ENCODE data around the gene SBK2.
A peak's percentile ranks its signal among the peaks of the same experiment; 100 is the strongest.

Gene SBK2

DNA sequence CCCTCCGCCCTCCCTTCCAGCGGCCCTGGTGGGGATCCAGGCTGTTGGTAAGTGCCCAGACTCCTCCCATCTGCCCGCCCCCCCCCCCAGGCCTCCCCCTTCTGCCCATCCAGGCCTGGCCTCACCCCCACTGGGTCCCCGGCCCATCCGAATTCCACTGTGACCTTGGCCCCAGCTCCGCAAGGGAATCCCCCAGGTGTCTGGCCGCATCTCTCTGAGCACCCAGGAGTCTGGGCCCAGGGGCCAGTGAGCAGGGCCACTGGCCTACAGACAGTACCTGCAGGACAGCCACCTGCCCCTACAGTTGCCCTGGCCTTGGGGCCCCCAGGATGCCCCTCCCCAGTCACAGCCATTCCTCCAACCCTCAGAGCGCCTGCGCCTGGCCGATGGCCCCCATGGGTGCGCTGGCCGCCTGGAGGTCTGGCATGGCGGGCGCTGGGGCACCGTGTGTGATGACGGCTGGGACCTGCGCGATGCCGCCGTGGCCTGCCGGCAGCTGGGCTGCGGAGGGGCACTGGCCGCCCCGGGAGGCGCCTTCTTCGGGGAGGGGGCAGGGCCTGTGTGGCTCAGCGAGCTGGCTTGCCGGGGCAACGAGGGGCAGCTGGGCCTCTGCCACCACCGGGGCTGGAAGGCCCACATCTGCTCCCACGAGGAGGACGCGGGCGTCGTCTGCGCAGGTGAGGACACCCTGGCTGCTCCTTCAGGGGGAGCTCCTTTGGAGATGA is 47.8 kb downstream of the SBK2 start:
- Histone ChIP-seq H3K9ac (no peak overlapping the region), H3K4me3 (ENCODE audit: low read depth, low read length) (no peak overlapping the region), H3K27ac (no peak overlapping the region), H3K79me2 (no peaks in the 10 kb centered on the region), H3K27me3 (ENCODE audit: control insufficient read depth, insufficient read depth, low read length) (no peaks in the 10 kb centered on the region), H3K9me3 (ENCODE audit: control insufficient read depth, low read length) (no peaks in the 10 kb centered on the region), H2AFZ (no peak overlapping the region), H3K4me2 (ENCODE audit: low read length) (no peak overlapping the region), H3K36me3 (ENCODE audit: control insufficient read depth, insufficient read depth, low read length) (no peaks in the 10 kb centered on the region), H3K4me1 (peaks cover 10% of the 10 kb centered on the region)
- TF ChIP-seq, protein P1, sequence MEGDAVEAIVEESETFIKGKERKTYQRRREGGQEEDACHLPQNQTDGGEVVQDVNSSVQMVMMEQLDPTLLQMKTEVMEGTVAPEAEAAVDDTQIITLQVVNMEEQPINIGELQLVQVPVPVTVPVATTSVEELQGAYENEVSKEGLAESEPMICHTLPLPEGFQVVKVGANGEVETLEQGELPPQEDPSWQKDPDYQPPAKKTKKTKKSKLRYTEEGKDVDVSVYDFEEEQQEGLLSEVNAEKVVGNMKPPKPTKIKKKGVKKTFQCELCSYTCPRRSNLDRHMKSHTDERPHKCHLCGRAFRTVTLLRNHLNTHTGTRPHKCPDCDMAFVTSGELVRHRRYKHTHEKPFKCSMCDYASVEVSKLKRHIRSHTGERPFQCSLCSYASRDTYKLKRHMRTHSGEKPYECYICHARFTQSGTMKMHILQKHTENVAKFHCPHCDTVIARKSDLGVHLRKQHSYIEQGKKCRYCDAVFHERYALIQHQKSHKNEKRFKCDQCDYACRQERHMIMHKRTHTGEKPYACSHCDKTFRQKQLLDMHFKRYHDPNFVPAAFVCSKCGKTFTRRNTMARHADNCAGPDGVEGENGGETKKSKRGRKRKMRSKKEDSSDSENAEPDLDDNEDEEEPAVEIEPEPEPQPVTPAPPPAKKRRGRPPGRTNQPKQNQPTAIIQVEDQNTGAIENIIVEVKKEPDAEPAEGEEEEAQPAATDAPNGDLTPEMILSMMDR (IDR thresholded peaks at IDR 0.05): no peak

DNA sequence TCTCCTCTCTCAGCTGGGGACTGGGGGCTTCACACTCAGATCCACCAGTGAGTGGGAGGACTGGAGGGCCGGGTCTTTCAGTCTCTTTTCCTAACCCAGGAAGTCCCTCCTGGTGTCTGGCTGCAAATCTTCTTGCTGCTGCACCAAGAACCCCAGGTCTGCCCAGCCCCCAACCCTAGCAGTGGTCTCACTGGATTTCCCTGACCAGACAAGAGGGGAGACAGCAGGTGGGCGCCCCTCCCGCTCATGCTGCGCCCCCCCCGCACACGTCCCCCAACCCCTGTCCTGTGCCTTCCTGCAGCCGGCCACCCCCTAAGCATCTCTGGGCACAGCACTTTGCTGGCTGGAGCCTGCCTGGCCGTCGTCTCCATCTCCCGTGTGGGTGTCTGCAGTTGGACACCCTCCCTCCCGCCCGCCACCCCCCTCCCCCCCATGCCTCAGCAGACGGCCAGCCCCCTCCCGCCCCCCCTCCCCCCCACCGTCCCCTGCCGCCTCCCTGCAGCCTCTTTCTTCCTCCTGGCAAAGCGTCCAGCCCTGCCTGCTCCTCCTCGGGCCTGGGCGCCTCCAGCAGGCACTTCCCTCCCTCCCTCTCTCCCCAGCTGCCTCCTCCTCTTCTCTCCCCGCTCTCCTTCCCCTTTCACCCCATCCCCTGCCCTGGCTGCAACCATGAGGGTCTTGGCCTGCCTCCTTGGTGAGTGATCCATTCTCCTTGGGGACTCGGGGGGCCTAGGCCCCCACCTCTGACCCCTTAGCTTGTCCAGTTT is 48.8 kb downstream of the SBK2 start, which contains the start of gene SSC5D:
Gene SSC5D, plus strand, starts transcription at position 513 of the 764 bp plus-strand sequence. Its CDS starts 154 bp downstream, at position 667.
- H3K9ac ChIP-seq: no peak within 1 kb of the TSS
- H3K4me1 ChIP-seq: peaks cover 13% of the 10 kb centered on the region
- no peaks in the 10 kb centered on the region for H3K27me3 ChIP-seq (ENCODE audit: control insufficient read depth, insufficient read depth, low read length)
- no peaks in the 10 kb centered on the region for H3K79me2 ChIP-seq
- H3K4me2 ChIP-seq (ENCODE audit: low read length): peak within 1 kb of the TSS; percentile 22
- no peak within 1 kb of the TSS for H2AFZ ChIP-seq
- H3K27ac ChIP-seq: peak within 1 kb of the TSS; percentile 41
- TF ChIP-seq, protein P1 (IDR thresholded peaks at IDR 0.05): no peak
- no peak within 1 kb of the TSS for H3K4me3 ChIP-seq (ENCODE audit: low read depth, low read length)
- H3K36me3 ChIP-seq (ENCODE audit: control insufficient read depth, insufficient read depth, low read length): no peaks in the 10 kb centered on the region
- H3K9me3 ChIP-seq (ENCODE audit: control insufficient read depth, low read length): no peaks in the 10 kb centered on the region

DNA sequence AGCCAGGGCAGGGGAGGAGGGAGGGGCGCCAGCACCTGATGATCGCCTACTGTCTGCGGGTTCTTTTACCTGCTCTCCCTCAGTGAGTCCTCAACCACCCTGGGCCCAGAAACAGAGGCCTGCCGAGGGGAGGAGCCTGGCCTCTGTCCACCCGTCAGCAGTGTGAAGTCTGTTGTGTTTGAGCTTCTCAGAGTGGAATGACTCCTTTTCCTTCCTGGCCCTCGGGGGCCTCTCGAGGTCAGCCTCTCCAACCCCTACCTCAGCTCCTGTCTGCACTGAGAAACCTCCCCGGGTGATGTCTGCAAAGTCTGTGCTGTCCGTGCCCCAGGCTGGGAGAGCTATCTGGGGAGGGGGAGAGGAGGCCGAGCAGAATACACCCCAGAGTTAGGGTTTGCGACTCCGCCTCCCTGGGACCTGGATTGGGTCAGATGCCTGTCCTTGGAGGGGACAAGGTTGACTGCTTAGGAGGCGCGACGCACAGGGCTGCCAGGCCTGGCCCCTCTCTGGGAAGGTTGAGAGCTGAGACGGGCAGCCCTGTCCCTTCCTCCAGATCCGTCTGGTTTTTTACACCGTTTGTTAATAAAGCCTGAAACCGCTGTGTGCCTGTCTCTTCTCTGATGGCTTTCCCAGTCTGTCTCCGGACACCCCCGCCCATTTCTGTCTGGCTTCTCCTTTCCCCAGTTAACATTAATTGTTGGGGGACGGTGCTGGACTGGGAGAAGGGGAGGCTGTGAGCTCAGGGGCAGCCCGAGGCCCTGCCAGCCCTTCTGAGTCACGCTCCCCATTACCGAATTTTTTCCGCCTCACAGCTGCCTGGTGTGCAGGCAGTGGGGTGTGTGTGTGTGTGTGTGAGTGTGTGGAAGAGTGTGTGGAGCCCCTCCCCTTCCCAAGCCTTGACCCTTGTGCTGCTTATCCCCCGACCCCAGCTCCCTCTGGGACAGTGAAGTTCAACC is 49.7 kb downstream of the SBK2 start:
- Histone ChIP-seq H3K27me3 (ENCODE audit: control insufficient read depth, insufficient read depth, low read length) (no peaks in the 10 kb centered on the region), H3K27ac (peak overlapping the region; percentile 41), H3K79me2 (peaks cover 2% of the 10 kb centered on the region), H3K9ac (no peak overlapping the region), H2AFZ (peak overlapping the region; percentile 16), H3K4me3 (ENCODE audit: low read depth, low read length) (no peak overlapping the region), H3K4me2 (ENCODE audit: low read length) (peak overlapping the region; percentile 22), H3K36me3 (ENCODE audit: control insufficient read depth, insufficient read depth, low read length) (no peaks in the 10 kb centered on the region), H3K4me1 (peaks cover 13% of the 10 kb centered on the region), H3K9me3 (ENCODE audit: control insufficient read depth, low read length) (no peaks in the 10 kb centered on the region)
- TF ChIP-seq, protein P1 (IDR thresholded peaks at IDR 0.05): no peak

DNA sequence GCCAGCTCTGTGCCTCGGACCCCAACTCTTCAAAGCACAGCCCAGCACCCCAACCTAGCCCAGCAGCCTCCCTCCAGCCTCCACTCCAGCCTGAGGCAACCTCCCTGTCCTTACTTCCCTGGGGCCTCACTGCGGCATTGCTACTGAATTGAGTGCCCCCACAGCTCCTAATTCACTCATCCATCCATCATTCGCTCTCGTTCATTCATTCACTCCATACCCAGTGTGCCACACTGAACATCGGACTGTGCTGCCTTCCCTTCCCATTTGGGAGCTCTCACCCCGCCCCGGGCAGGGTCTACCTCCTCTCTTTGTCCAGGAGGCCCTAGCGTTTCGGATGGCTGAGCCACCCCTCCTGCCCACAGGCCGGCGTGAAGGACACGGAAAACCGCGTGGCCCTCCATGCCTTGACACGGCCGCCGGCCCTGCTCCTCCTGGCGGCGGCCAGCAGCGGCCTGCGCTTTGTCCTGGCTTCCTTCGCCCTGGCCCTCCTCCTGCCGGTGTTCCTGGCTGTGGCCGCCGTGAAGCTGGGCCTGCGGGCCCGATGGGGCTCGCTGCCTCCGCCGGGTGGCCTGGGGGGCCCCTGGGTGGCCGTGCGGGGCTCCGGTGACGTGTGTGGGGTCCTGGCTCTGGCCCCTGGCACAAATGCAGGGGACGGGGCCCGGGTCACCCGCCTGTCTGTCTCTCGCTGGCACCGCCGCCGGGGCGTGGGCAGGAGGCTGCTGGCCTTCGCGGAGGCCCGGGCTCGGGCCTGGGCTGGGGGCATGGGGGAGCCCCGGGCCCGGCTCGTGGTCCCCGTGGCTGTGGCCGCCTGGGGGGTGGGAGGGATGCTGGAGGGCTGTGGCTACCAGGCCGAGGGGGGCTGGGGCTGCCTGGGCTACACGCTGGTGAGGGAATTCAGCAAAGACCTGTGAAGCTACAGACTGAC is 50.6 kb downstream of the SBK2 start:
- no peaks in the 10 kb centered on the region for H3K27me3 ChIP-seq (ENCODE audit: control insufficient read depth, insufficient read depth, low read length)
- no peak overlapping the region for H3K4me3 ChIP-seq (ENCODE audit: low read depth, low read length)
- peaks cover 2% of the 10 kb centered on the region for H3K79me2 ChIP-seq
- H3K9ac ChIP-seq: no peak overlapping the region
- no peak overlapping the region for H3K4me2 ChIP-seq (ENCODE audit: low read length)
- H3K4me1 ChIP-seq: peaks cover 8% of the 10 kb centered on the region
- H3K36me3 ChIP-seq (ENCODE audit: control insufficient read depth, insufficient read depth, low read length): no peaks in the 10 kb centered on the region
- TF ChIP-seq, protein P1 (IDR thresholded peaks at IDR 0.05): no peak
- peak overlapping the region; percentile 41 for H3K27ac ChIP-seq
- H2AFZ ChIP-seq: no peak overlapping the region
- H3K9me3 ChIP-seq (ENCODE audit: control insufficient read depth, low read length): no peaks in the 10 kb centered on the region

Measured in parathyroid adenoma (tissue), 2 donors.